ENCODE results near the gene STARD10. TPM values are rescaled to one million over a fixed set of nuclear protein-coding genes. Genes with fewer than 3 reads are reported as not detected.

STARD10 gene
- polyA plus RNA-seq, 2 of the 4 experiments (the other 2 are of a cell fraction), result 21.2 to 23.2 TPM

DNA sequence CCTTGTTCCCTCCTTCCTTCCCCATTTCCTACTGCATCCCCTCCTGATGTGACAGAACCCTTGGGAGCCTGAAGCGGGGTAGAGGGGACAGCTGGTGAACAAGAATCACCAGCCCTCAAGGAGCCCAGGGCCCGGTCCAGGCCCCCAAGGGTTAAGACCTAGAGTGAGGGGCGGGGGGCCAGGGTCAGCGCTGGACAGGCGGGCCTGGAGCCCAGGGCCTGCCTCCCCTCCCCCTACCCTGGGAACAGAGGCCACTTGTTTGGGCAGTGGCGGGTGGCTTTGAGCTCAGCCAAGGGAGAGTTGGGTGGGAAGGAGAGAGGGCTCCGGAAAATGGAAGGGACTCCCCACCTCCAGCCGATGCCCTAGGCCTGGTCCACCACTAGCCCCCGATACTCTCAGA is 43.8 kb downstream of the STARD10 start:
- H3K27ac ChIP-seq, result no peak overlapping the region
- peaks cover 19% of the 10 kb centered on the region for H3K4me1 ChIP-seq
- ChIA-PET CTCF (interaction anchor here (0.6 to 1.7 kb wide), 3 partner anchors 25 to 268 kb away, joined by 5 to 6 read pairs (median 6); no protein-coding TSS in a partner anchor), POLR2A (no interaction called here)
- ATAC-seq, result no peak
- no peak overlapping the region for H3K4me2 ChIP-seq
- no peak for TF ChIP-seq BHLHE40 (IDR thresholded peaks at IDR 0.05; ENCODE audit: low read depth, low read length)
- TF ChIP-seq ESRRA (IDR thresholded peaks at IDR 0.05; ENCODE audit: borderline replicate concordance, low read length), result no peak
- TF ChIP-seq ELK1 (IDR thresholded peaks at IDR 0.05; ENCODE audit: low read depth, low read length), result no peak
- 100% methylated on average over 7 of the region's 9 CpGs for WGBS (ENCODE audit: missing lambda C conversion rate)
- no peaks in the 10 kb centered on the region for H3K9me3 ChIP-seq
- no peak for DNase-seq (ENCODE audit: low read depth in 1 of 2, low spot score in 1 of 2)
- no peak for FAIRE-seq
- H3K4me3 ChIP-seq, result no peak overlapping the region

DNA sequence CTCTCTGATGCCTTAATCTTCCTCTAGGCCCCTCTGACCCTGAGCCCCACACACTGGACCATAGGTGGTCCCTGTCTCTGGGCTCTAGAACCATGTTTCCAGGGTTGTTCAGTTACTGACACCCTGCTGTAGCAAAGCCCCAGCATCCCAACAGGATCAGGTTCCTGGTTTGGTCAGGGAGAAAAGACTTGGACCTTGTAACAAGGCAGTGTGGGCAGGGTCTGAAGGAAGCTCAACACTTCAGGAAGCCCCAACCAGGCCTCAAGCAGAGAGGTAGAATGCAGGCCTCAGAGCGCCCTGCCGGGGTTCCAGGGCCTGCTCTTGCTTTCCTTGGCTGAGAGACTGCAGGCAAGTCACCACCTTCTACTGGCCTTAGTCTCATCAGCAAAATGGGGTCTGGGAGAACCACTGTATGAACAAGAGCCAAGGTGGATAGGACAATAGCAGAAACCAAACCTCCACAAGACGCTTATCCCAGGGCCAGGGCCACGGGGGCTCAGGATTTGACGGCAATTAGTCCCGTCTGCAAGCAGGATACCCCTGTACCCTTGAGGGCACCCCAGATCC is 46.5 kb downstream of the STARD10 start:
- no peak for DNase-seq (ENCODE audit: low read depth in 1 of 2, low spot score in 1 of 2)
- H3K4me3 ChIP-seq, result no peak overlapping the region
- 100% methylated on average over 2 of the region's 6 CpGs for WGBS (ENCODE audit: missing lambda C conversion rate)
- ChIA-PET CTCF (interaction anchor here (0.9 to 3.0 kb wide), 5 partner anchors 17 to 431 kb away, joined by 3 to 13 read pairs (median 4); no protein-coding TSS in a partner anchor), POLR2A (no interaction called here)
- no peaks in the 10 kb centered on the region for H3K9me3 ChIP-seq
- H3K4me1 ChIP-seq, result peaks cover 13% of the 10 kb centered on the region
- no peak overlapping the region for H3K27ac ChIP-seq
- no peak for ATAC-seq
- no peak for FAIRE-seq
- no peak for TF ChIP-seq EHMT2 (IDR thresholded peaks at IDR 0.05; ENCODE audit: low read depth)
- TF ChIP-seq JUN (IDR thresholded peaks at IDR 0.05), result no peak
- no peak for TF ChIP-seq CEBPB (IDR thresholded peaks at IDR 0.05)
- no peak overlapping the region for H3K4me2 ChIP-seq

GRCh38 chr11:72746821-72747220 is 47.0 kb downstream of the STARD10 start:
- DNase-seq (ENCODE audit: low read depth in 1 of 2, low spot score in 1 of 2), result no peak
- ChIA-PET POLR2A (no interaction called here), CTCF (interaction anchor here (1.1 to 3.0 kb wide), 4 partner anchors 16 to 66 kb away, joined by 3 to 13 read pairs (median 5); no protein-coding TSS in a partner anchor)
- peaks cover 19% of the 10 kb centered on the region for H3K4me1 ChIP-seq
- H3K9me3 ChIP-seq, result no peaks in the 10 kb centered on the region
- ATAC-seq, result no peak
- no peak for FAIRE-seq
- H3K4me2 ChIP-seq, result no peak overlapping the region
- 80% methylated on average over 1 of the region's 3 CpGs for WGBS (ENCODE audit: missing lambda C conversion rate)
- H3K4me3 ChIP-seq, result no peak overlapping the region
- H3K27ac ChIP-seq, result no peak overlapping the region
- TF ChIP-seq HOXB5 (CRISPR knock-in tag; IDR thresholded peaks at IDR 0.05), result no peak
- no peak for TF ChIP-seq TP53 (CRISPR knock-in tag; IDR thresholded peaks at IDR 0.05)
- no peak for TF ChIP-seq CEBPB (IDR thresholded peaks at IDR 0.05)
- no peak for TF ChIP-seq MAZ (IDR thresholded peaks at IDR 0.05; ENCODE audit: borderline replicate concordance, low read depth, low read length)
- no peak for TF ChIP-seq FOSL2 (IDR thresholded peaks at IDR 0.05)
- TF ChIP-seq FOSL2 (CRISPR knock-in tag; IDR thresholded peaks at IDR 0.05), result no peak
- no peak for TF ChIP-seq FOSB (CRISPR knock-in tag; IDR thresholded peaks at IDR 0.05)
- TF ChIP-seq PBX3 (IDR thresholded peaks at IDR 0.05), result no peak
- TF ChIP-seq POLR2A (IDR thresholded peaks at IDR 0.05; ENCODE audit: low read length), result no peak
- no peak for TF ChIP-seq RNF2 (IDR thresholded peaks at IDR 0.05; ENCODE audit: borderline replicate concordance, low read depth)
- no peak for TF ChIP-seq RCOR1 (IDR thresholded peaks at IDR 0.05; ENCODE audit: low read depth, low read length)
- TF ChIP-seq ZC3H11A (IDR thresholded peaks at IDR 0.05), result no peak
- TF ChIP-seq SREBF2 (IDR thresholded peaks at IDR 0.05), result no peak
- no peak for TF ChIP-seq RARB (CRISPR knock-in tag; IDR thresholded peaks at IDR 0.05)
- TF ChIP-seq JUN (IDR thresholded peaks at IDR 0.05), result no peak
- TF ChIP-seq, protein P1, sequence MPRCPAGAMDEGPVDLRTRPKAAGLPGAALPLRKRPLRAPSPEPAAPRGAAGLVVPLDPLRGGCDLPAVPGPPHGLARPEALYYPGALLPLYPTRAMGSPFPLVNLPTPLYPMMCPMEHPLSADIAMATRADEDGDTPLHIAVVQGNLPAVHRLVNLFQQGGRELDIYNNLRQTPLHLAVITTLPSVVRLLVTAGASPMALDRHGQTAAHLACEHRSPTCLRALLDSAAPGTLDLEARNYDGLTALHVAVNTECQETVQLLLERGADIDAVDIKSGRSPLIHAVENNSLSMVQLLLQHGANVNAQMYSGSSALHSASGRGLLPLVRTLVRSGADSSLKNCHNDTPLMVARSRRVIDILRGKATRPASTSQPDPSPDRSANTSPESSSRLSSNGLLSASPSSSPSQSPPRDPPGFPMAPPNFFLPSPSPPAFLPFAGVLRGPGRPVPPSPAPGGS (IDR thresholded peaks at IDR 0.05), result no peak
- no peak for TF ChIP-seq KDM5A (IDR thresholded peaks at IDR 0.05)
- TF ChIP-seq TFCP2L1 (CRISPR knock-in tag; IDR thresholded peaks at IDR 0.05), result no peak
- no peak for TF ChIP-seq BHLHE40 (IDR thresholded peaks at IDR 0.05; ENCODE audit: low read depth, low read length)
- no peak for TF ChIP-seq ATOH8 (CRISPR knock-in tag; IDR thresholded peaks at IDR 0.05; ENCODE audit: low read depth)
- TF ChIP-seq ESRRA (IDR thresholded peaks at IDR 0.05; ENCODE audit: borderline replicate concordance, low read length), result no peak
